T-helper 2 cell treated with Interferon-gamma antibody and Interleukin-4, amounts not matched to agents 5 μg/mL and 100 μg/mL, for 36 hours (primary cell): ENCODE measurements around the gene ANTXRL.
"Not testable (repeated sequence)": the region's sequence is repeated elsewhere in the genome, so short reads cannot be mapped to it uniquely, and the experiment has no call there.

Experiments used
- DNase-seq: peaks from one replicate; pipeline ENCODE4 v3.0.0; 2021; ENCODE audit warnings: low spot score
- H3K27ac Mint-ChIP-seq: one replicate; pipeline ENCODE4 v1.8.0; 2021; ENCODE audit warnings: mild to moderate bottlenecking, mixed read lengths
- H3K27me3 Mint-ChIP-seq: one replicate; pipeline ENCODE4 v1.8.0; 2021; ENCODE audit warnings: low read depth, mixed read lengths
- H3K36me3 Mint-ChIP-seq: one replicate; pipeline ENCODE4 v1.8.0; 2021; ENCODE audit warnings: low read depth, mixed read lengths
- H3K4me1 Mint-ChIP-seq: one replicate; pipeline ENCODE4 v1.8.0; 2021; ENCODE audit warnings: low read depth, mixed read lengths
- H3K4me3 Mint-ChIP-seq: one replicate; pipeline ENCODE4 v1.8.0; 2022; ENCODE audit warnings: mild to moderate bottlenecking, moderate library complexity, mixed read lengths
- H3K9me3 Mint-ChIP-seq: one replicate; pipeline ENCODE4 v1.8.0; 2021; ENCODE audit warnings: mixed read lengths

The ANTXRL gene

DNA sequence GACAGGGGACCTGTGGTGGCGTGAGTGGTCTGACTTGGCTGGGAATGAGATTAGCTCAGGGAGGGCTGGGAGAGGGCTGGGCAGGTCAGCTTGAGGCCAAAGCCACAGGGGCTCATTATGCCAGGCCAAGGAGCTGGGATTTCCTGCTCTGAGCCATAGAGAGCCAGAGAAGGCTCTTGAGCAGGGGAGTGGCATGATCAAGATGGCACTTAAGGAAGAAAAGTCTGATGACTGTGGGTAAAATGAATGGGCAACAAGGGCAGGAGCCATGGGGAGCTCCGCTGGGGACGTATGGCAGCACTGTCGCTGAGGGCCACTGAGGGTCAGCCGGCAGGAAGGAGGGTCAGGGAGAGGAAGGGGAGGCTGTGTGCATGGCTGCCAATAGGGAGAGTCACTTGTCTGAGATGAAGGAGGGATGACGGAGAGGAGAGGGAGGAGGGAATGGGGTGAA lies 5.8 kb downstream of the ANTXRL start:
- no peaks in the 10 kb centered on the region for H3K36me3 Mint-ChIP-seq
- peaks cover 1% of the 10 kb centered on the region for H3K4me1 Mint-ChIP-seq
- H3K27ac Mint-ChIP-seq, result no peak overlapping the region
- no peaks in the 10 kb centered on the region for H3K9me3 Mint-ChIP-seq
- DNase-seq, result no peak
- peaks cover 10% of the 10 kb centered on the region for H3K27me3 Mint-ChIP-seq
- H3K4me3 Mint-ChIP-seq, result no peak overlapping the region

DNA sequence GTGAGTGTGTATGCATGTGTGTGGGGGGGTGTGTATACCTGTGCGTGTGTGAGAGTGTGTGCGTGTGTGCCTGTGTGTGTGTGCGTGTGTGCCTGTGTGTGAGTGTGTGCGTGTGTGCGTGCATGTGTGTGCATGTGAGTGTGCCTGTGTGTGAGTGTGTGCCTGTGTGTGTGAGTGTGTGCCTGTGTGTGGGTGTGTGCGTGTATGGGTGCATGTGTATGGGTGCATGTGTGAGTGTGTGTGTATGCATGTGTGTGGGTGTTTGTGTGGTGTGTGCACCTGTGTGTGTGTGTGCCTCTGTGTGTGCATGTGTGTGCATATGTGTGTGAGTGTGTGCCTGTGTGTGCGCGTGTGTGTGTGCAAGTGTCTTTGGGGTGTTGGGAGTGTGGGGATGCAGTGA lies 6.4 kb downstream of the ANTXRL start:
- Mint-ChIP-seq H3K4me3 (no peak overlapping the region), H3K27me3 (peaks cover 10% of the 10 kb centered on the region), H3K27ac (no peak overlapping the region), H3K36me3 (no peaks in the 10 kb centered on the region), H3K4me1 (peaks cover 7% of the 10 kb centered on the region), H3K9me3 (no peaks in the 10 kb centered on the region)
- no peak for DNase-seq

DNA sequence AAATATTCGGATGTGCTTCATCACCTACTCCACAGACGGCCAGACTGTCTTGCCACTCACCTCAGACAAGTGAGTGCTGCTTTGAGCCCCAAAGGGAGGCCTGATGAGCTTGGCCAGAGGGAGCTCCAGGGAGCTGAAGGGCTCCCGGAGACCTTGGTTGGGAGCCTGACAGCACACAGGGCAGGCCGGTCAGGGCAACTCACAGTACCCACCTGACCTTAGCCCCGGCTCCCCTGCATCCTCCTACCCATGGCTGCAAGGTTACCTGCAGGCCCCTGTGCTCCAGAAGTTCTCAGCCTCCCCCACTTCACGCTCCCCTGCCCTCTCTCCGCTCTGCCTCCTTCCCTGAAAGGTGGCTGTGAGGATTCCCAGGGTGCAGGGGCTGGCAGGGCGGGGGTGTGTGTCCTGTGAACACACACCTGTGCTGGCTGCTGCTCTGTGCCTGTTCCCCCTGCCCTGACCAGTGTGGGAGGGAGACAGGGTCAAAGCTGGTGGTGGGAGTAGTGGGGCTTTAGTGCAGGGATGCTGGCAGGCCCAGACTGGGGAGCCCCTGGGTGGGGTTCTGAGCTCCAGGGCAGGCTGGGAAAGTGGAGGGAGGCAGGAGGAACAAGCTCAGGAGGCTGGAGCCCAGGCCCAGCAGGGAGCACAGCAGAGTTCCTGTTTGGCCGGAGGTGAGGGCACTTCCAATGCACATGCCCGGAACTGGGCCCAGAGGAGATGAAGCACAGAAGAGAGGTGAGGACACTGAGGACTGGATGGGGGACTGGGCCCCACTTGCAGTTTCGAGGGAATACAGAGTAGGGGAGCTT lies 7.2 kb downstream of the ANTXRL start:
- Mint-ChIP-seq H3K9me3 (no peaks in the 10 kb centered on the region), H3K36me3 (no peaks in the 10 kb centered on the region), H3K4me1 (peaks cover 15% of the 10 kb centered on the region), H3K27ac (no peak overlapping the region), H3K27me3 (peaks cover 10% of the 10 kb centered on the region), H3K4me3 (no peak overlapping the region)
- no peak for DNase-seq

DNA sequence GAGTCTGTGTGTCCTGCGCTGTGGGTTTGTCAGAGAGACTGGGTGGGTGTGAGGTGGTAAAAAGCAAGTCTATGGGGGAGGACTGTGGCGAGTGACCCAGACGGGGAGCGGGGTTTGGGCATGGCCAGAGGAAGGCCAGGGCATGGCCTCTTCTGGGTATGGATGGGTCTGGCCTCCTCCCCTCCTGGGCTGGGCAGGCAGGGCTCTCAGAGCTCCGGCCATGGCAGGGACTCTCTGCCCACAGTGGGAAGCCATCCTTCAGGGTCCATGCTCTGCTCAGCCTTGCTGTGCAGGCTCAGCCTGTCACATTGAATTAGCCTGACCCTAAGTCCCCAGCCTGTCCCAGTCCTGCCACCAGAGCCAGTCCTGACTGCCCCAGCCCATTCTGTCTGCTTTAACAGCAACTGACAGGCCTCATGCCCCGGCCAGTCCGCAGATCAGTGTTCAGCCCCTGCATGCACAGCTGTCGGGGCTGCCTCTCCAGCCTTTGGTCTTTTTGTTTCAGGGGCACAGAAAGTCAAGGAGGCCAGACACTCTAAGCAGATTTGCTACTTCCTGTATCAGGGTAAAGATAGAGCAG lies 7.9 kb downstream of the ANTXRL start:
- Mint-ChIP-seq H3K4me3 (no peak overlapping the region), H3K9me3 (no peaks in the 10 kb centered on the region), H3K27me3 (peaks cover 10% of the 10 kb centered on the region), H3K4me1 (peaks cover 18% of the 10 kb centered on the region), H3K36me3 (no peaks in the 10 kb centered on the region), H3K27ac (no peak overlapping the region)
- no peak for DNase-seq

DNA sequence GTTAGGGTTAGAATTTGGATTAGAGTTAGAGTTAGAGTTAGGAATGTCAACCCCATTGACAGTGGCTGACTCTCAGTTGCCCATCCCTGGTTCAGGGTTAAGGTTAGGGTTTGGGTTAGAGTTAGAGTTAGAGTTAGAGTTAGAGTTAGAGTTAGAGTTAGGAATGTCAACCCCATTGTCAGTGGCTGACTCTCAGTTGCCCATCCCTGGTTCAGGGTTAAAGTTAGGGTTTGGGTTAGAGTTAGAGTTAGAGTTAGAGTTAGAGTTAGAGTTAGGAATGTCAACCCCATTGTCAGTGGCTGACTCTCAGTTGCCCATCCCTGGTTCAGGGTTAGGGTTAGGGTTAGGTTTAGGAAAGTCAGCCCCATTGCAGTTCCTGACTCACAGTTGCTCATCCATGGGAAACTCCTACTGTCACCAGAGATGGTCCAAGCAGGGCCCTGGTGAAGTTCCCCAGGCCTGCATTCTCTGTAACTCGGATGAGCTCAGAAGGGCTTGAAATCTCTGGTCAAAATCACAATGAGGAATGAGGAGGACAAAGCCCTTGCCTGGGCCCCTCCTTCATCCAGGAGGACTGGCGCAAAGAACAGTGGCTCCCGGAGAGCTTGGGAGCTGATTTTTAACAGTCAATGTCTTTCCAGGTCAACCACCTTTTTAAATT lies 8.7 kb downstream of the ANTXRL start:
- not testable (repeated sequence) for DNase-seq, H3K36me3 Mint-ChIP-seq, H3K9me3 Mint-ChIP-seq, H3K27me3 Mint-ChIP-seq, H3K27ac Mint-ChIP-seq, H3K4me3 Mint-ChIP-seq
- H3K4me1 Mint-ChIP-seq, result peaks cover 18% of the 10 kb centered on the region

DNA sequence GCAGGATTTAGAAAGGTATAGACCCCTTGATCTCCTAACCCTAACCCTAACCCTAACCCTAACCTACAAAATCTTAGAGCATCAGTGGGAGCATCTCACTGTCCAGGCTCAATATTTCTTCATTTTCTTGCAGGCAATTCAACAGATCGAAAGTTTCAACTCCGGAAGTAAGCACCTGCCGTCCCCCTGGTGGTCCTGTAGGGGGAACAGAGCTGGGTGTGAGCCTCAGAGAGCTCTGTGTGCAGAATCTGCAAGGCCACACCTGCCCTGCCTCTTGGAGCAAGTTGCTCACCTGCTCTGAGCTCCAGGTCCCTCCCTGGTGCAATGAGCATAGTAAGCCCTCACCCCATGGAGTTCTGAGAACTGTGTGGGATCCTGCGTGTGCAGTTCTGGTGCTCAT lies 9.3 kb downstream of the ANTXRL start:
- not testable (repeated sequence) for H3K36me3 Mint-ChIP-seq, H3K9me3 Mint-ChIP-seq, H3K27ac Mint-ChIP-seq, H3K4me3 Mint-ChIP-seq, DNase-seq, H3K27me3 Mint-ChIP-seq
- peaks cover 16% of the 10 kb centered on the region for H3K4me1 Mint-ChIP-seq

DNA sequence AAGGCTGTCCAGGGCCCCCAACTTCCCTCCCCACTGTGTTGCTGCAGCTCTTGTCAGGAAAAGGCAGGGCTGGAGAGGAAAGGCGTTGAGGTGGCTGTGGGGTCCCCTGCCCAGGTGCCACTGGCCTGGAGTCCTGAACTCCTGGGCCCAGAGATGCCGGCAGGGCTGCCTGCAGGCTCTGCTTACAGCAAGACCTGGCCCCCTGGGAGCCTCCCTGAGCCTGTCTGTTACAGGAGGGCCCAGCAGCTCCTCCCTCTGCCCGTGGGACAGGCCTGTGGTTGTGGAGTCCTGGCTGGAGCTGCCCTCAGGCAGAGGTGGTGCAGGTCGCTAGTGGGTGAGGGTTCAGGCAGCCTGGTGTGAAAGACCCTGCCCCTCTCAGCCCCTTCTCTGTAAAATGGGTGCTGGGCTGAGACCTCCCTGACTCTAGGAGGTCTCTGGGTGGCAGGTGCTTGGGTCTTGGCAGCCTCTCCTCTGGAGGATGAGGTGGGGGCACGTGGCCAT lies 9.9 kb downstream of the ANTXRL start:
- no peaks in the 10 kb centered on the region for H3K36me3 Mint-ChIP-seq
- H3K27ac Mint-ChIP-seq, result no peak overlapping the region
- no peaks in the 10 kb centered on the region for H3K9me3 Mint-ChIP-seq
- no peak for DNase-seq
- H3K4me3 Mint-ChIP-seq, result no peak overlapping the region
- H3K4me1 Mint-ChIP-seq, result peaks cover 16% of the 10 kb centered on the region
- no peaks in the 10 kb centered on the region for H3K27me3 Mint-ChIP-seq

DNA sequence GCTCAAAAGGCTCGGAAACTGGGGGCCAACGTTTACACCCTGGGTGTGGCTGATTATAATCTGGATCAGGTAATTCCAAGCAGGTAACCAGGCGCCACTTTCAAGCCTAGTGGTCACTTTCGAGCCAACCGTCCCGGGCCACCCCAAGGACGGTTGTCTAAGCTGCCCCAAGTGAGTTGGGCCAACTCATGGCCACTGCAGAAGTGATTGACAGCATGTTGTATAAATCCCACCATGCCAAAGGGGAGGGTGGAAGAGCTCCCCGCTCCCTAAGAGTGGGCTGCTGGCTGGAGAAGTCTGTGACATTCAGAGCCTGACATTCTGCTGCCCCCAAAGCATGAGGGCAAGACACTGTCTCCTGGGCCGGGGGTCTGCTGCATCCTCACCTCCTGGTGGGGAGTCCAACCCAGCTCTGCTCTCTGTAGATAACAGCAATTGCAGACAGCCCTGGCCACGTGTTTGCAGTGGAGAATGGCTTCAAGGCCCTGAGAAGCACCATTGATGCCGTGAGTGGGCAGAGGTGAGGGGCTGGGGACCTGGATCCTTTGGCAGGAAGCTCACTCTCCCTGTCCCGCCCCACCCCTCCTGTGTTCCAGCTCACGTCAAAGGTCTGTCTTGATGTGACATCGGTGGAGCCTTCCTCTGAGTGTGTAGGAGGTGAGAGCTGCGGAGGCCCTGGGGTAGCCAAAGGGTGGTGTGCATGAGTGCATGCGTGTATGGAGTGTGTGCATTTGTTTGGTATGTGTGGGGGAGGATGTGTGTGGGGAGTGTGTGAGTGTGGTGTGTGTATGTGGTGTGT lies 10.8 kb downstream of the ANTXRL start:
- Mint-ChIP-seq H3K36me3 (no peaks in the 10 kb centered on the region), H3K4me1 (peaks cover 16% of the 10 kb centered on the region), H3K4me3 (peak overlapping the region; percentile 83), H3K9me3 (no peaks in the 10 kb centered on the region), H3K27me3 (no peaks in the 10 kb centered on the region), H3K27ac (peak overlapping the region; percentile 77)
- DNase-seq, result peak; percentile 24

DNA sequence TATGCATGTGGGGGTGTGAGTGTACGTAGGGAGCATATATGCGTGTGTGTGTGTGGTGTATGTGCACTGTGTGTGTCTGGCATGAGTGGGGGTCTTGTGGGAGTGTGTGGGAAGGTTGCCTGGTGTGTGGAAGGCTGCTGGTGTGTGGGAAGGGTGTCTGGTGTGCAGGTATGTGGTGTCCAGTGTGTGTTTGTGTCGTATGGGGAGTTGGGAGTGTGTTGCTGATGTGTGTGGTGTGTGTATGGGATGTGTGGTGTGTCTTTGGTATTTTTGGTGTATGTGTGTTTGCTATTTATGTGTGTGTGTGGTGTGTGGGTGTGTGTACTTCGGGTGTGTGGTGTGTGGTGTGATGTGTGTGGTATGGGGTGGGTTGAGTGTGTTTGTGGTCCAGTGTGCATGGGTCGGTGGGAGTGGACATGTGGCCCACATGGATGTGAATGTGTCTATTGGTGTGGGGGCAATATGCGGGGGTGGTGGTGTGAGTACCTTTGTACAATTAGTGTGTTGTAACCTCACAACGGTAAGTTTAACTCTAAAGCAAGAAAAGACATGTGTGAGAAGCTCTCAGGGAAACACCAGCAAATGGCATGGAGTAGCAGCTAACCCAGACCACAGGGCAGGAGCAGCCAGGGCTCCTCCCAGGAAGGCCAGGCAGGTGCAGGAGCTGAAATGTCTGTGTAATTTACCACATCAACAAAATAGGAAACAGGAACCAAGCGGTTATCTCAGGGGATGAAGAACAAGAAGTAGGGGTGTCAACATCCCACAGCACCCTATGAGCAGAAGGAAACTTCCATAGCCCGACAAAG lies 11.9 kb downstream of the ANTXRL start:
- Mint-ChIP-seq H3K36me3 (no peaks in the 10 kb centered on the region), H3K4me3 (no peak overlapping the region), H3K27ac (peak overlapping the region; percentile 38), H3K27me3 (no peaks in the 10 kb centered on the region), H3K9me3 (no peaks in the 10 kb centered on the region), H3K4me1 (peaks cover 16% of the 10 kb centered on the region)
- no peak for DNase-seq

DNA sequence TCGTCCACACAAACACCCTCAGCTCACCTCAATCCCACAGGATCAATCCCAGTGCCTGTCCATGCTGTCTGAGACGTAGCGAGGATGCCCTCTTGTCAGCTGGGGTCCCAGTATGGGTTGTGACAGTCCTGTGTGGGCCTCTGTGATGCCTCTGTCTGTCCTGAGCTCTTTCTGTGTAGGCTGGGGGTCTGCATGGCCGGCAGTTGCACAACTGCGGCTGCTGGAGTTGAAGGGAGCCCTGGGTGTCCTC lies 12.4 kb downstream of the ANTXRL start:
- Mint-ChIP-seq H3K36me3 (no peaks in the 10 kb centered on the region), H3K4me3 (no peak overlapping the region), H3K27ac (peak overlapping the region; percentile 38), H3K27me3 (no peaks in the 10 kb centered on the region), H3K4me1 (peaks cover 16% of the 10 kb centered on the region), H3K9me3 (no peaks in the 10 kb centered on the region)
- DNase-seq, result no peak

DNA sequence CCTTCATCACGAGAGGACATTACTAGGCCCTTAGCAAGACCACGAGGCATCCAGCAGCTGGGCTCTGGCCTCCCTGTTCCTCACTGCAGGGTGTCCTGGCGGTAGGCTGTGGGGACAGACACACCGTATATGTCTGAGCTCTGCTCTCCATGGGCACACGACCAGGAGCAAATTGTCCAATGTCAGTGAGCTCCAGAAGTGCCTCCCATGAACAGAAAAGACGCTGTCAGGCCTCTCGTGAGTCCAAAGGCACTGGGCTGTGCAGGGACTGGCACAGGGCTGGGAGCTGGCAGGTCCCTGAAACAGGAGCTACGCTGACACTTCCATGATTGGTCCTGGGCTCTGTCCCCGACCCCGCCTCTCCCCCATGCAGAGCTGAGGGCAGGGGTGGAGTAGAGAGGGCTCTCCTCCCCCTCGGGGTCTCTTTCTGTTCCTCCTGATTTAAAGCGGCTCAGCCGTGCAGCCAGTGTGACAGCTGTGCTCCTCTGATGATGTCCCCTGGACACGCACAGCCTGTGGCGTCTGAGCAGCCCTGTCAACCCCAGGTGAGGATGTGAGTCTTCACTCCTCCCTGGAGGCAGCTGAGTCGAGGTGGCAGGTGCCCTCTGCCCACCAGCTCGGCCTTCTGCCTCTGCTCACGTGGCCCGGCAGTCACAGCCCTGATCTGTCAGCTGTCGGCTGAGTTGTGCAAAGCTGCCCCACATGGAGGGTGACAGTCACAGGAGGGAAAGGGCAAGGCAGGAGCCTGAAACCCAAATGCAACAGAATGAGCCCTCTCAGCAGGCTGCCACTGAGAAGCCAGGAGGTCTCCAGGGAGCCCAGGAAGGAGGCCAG lies 13.0 kb downstream of the ANTXRL start:
- Mint-ChIP-seq H3K4me1 (peaks cover 16% of the 10 kb centered on the region), H3K4me3 (no peak overlapping the region), H3K9me3 (no peaks in the 10 kb centered on the region), H3K27me3 (no peaks in the 10 kb centered on the region), H3K27ac (no peak overlapping the region), H3K36me3 (no peaks in the 10 kb centered on the region)
- no peak for DNase-seq

DNA sequence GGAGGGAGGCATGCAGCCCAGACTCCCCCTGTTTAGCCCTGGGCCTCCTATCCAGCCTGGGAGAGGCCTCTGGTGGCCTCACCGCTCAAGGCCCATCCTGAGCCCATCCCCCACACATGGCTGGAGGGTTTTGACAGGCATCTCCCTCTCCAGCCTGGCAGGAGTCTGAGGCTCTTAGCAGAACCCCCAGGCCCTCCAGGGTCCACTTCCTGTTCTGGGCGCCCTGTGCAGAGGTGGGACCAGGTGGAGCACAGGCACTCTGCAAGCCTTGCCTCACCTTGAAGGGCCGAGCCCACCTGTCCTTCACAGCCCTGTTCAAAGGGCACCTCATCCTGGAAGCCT lies 13.5 kb downstream of the ANTXRL start:
- H3K9me3 Mint-ChIP-seq, H3K36me3 Mint-ChIP-seq, H3K27me3 Mint-ChIP-seq, DNase-seq, H3K4me3 Mint-ChIP-seq, H3K27ac Mint-ChIP-seq: not testable (repeated sequence)
- H3K4me1 Mint-ChIP-seq, result peaks cover 16% of the 10 kb centered on the region
